Prostate gland (tissue), 2 donors: ENCODE measurements around the gene PIP5K1B.

Source experiments
- CTCF ChIP-seq, 4 experiments: fragments of 200-600 bp in 2 of 4; fragments of 450-650 bp in 2 of 4; sonication (generic) in 2 of 4; IDR thresholded peaks; 1 replicate in 3 of 4; 2 replicates in 1 of 4; pipeline ENCODE4 v1.5.1; 2016 to 2019; ENCODE audit warnings: antibody characterized with exemption in 4 of 4, mild to moderate bottlenecking in 2 of 4, moderate library complexity in 2 of 4
- POLR2A ChIP-seq: fragments of 450-650 bp; IDR thresholded peaks from one replicate; pipeline ENCODE4 v1.6.1; 2016; ENCODE audit warnings: antibody characterized with exemption, mild to moderate bottlenecking
- POLR2AphosphoS5 ChIP-seq: sonication (generic); formaldehyde crosslinking; IDR thresholded peaks from one replicate; pipeline ENCODE4 v1.6.1; 2017; ENCODE audit warnings: antibody characterized with exemption

- peak in 2 of 4 experiments; percentile 25 to 32 for TF ChIP-seq CTCF (IDR thresholded peaks at IDR 0.05)
- TF ChIP-seq POLR2A = peak; percentile 52
- no peak for TF ChIP-seq POLR2AphosphoS5
Observed at GRCh38 chr9:68704814-68705530, at the start of gene PIP5K1B.
